Lung (tissue), 12 donors: ENCODE measurements around the gene TSR1. TPM values are rescaled to one million over a fixed set of nuclear protein-coding genes. Genes with fewer than 3 reads are reported as not detected.

Experiments
- ATAC-seq: fragments of 200-7000 bp; cut with Tn5 transposase; one replicate; pipeline ENCODE4 v1.9.1; 2020; ENCODE audit warnings: moderate number of reproducible peaks; ENCODE audit not compliant: insufficient read depth, low FRiP score
- DNase-seq, 3 donors: peaks; one replicate each; pipeline ENCODE4 v3.0.0-alpha.2; 2013 to 2017
- H3K27ac ChIP-seq, 2 donors: one replicate each; pipeline ENCODE4 v1.5.1; 2013; ENCODE audit warnings: mild to moderate bottlenecking in 2 of 2, moderate library complexity in 2 of 2, control low read depth in 1 of 2, inconsistent platforms in 1 of 2, low read depth in 1 of 2, low read length in 1 of 2
- H3K27me3 ChIP-seq, 3 donors: one replicate each; pipeline ENCODE4 v1.5.1; 2013; ENCODE audit warnings: low read length in 2 of 3; ENCODE audit not compliant: control insufficient read depth in 3 of 3, insufficient read depth in 3 of 3
- H3K36me3 ChIP-seq, 4 donors: one replicate each; pipeline ENCODE4 v1.5.1; 2013; ENCODE audit warnings: low read length in 4 of 4, mild to moderate bottlenecking in 1 of 4, moderate library complexity in 1 of 4; ENCODE audit not compliant: control insufficient read depth in 4 of 4, insufficient read depth in 4 of 4
- H3K4me1 ChIP-seq, 5 donors: one replicate each; pipeline ENCODE4 v1.5.1; 2013; ENCODE audit warnings: low read length in 5 of 5, mild to moderate bottlenecking in 2 of 5, moderate library complexity in 1 of 5; ENCODE audit not compliant: control insufficient read depth in 5 of 5, insufficient read depth in 5 of 5
- H3K4me3 ChIP-seq: one replicate; pipeline ENCODE4 v1.5.1; 2013; ENCODE audit warnings: mild to moderate bottlenecking, control low read depth, moderate library complexity
- H3K9ac ChIP-seq, 2 donors: one replicate each; pipeline ENCODE4 v1.5.1; 2013; ENCODE audit warnings: low read length in 2 of 2, control low read depth in 1 of 2; ENCODE audit not compliant: insufficient read depth in 1 of 2
- H3K9me3 ChIP-seq, 4 donors: one replicate each; pipeline ENCODE4 v1.5.1; 2013; ENCODE audit warnings: low read length in 3 of 4, mild to moderate bottlenecking in 1 of 4, moderate library complexity in 1 of 4; ENCODE audit not compliant: control insufficient read depth in 4 of 4, insufficient read depth in 3 of 4
- CTCF ChIP-seq: IDR thresholded peaks from 2 replicates; pipeline ENCODE4 v1.5.1; 2012; ENCODE audit warnings: mild to moderate bottlenecking; ENCODE audit errors: control extremely low read depth, extremely low read depth
- WGBS, 2 donors: extraction: QIAGEN DNeasy Blood & Tissue Kit; methylation state at CpG; one replicate each; pipeline ENCODE4 v1.1.7; 2013; 5-methylcytosine and 5-hydroxymethylcytosine counted together
- polyA plus RNA-seq, 2 donors: library from polyadenylated mRNA; stranded (reverse); fragments of 200-250 nt; gene quantifications; one replicate each; pipeline ENCODE4 v1.2.1, GENCODE V29; 2013
- total RNA-seq, 2 donors: library from RNA; depleted of rRNA in 1 of 2; stranded (reverse); fragments of >200 nt in 1 of 2; gene quantifications; one replicate each; pipeline ENCODE4 v1.2.1, GENCODE V29; 2014 to 2021
- donor health status: control.
- donor health status: control.
- donor health status: Bipolar disorder and iron deficiency.
- donor health status: healthy.
- donor health status: DM: yes; HTN: yes; CAD: no.

Gene TSR1
- total and polyA plus RNA-seq, 4 donors, result 11.8 to 24.1 (median 19.4) TPM

GRCh38 chr17:2379489-2380225 lies 43.4 kb upstream of the TSR1 start:
- Histone ChIP-seq H3K36me3 (peaks cover 0 to 55% (median 7%) of the 10 kb centered on the region in 4 donors), H3K27ac (no peak overlapping the region), H3K27me3 (no peaks in the 10 kb centered on the region), H3K4me1 (peaks cover 0 to 8% (median 0%) of the 10 kb centered on the region in 5 donors), H3K4me3 (no peak overlapping the region), H3K9ac (no peak overlapping the region), H3K9me3 (no peaks in the 10 kb centered on the region)
- DNase-seq (no peak), ATAC-seq (no peak)
- 92 to 94% methylated on average over 24 to 25 of the region's 25 CpGs for WGBS, 2 donors
- TF ChIP-seq CTCF, result no peak

- peaks cover 0 to 1% (median 0%) of the 10 kb centered on the region in 5 donors for H3K4me1 ChIP-seq
- WGBS, 2 donors, result 97% methylated on average over 11 of the region's 11 CpGs
- no peak for DNase-seq
- no peak overlapping the region for H3K27ac ChIP-seq
- H3K9me3 ChIP-seq, result no peaks in the 10 kb centered on the region
- H3K27me3 ChIP-seq, result no peaks in the 10 kb centered on the region
- no peak for ATAC-seq
- H3K36me3 ChIP-seq, result peaks cover 0 to 58% (median 7%) of the 10 kb centered on the region in 4 donors
- no peak overlapping the region for H3K9ac ChIP-seq
- H3K4me3 ChIP-seq, result no peak overlapping the region
- TF ChIP-seq CTCF, result no peak
Observed at GRCh38 chr17:2378905-2379304, 42.6 kb upstream of the TSR1 start.

GRCh38 chr17:2377659-2378058 lies 41.4 kb upstream of the TSR1 start:
- Histone ChIP-seq H3K9ac (no peak overlapping the region), H3K4me1 (no peaks in the 10 kb centered on the region), H3K27ac (no peak overlapping the region), H3K9me3 (no peaks in the 10 kb centered on the region), H3K4me3 (no peak overlapping the region), H3K36me3 (peaks cover 0 to 68% (median 9%) of the 10 kb centered on the region in 4 donors), H3K27me3 (no peaks in the 10 kb centered on the region)
- TF ChIP-seq CTCF, result no peak
- WGBS, 2 donors, result 95 to 97% methylated on average over 10 of the region's 10 CpGs
- DNase-seq (no peak), ATAC-seq (no peak)

GRCh38 chr17:2376107-2376506 lies 39.9 kb upstream of the TSR1 start:
- TF ChIP-seq CTCF, result no peak
- H3K9ac ChIP-seq, result no peak overlapping the region
- peaks cover 0 to 80% (median 11%) of the 10 kb centered on the region in 4 donors for H3K36me3 ChIP-seq
- H3K4me3 ChIP-seq, result no peak overlapping the region
- H3K9me3 ChIP-seq, result no peaks in the 10 kb centered on the region
- DNase-seq, result no peak
- ATAC-seq, result no peak
- no peaks in the 10 kb centered on the region for H3K27me3 ChIP-seq
- 92 to 96% methylated on average over 14 of the region's 14 CpGs for WGBS, 2 donors
- no peak overlapping the region for H3K27ac ChIP-seq
- H3K4me1 ChIP-seq, result no peaks in the 10 kb centered on the region
